Measurements from ENCODE around the gene ASAH2B. TPM values are rescaled to one million over a fixed set of nuclear protein-coding genes. Genes with fewer than 3 reads are reported as not detected.

Gene ASAH2B
- total RNA-seq, 1 donor from 2014 or later: 6.8 TPM

- DNase-seq: no peak
- TF ChIP-seq CTCF (IDR thresholded peaks at IDR 0.05; ENCODE audit: borderline replicate concordance): no peak
- intact Hi-C loops (cut with micrococcal nuclease): no loop called here
- Histone ChIP-seq H3K4me1 (no peaks in the 10 kb centered on the region), H3K9me3 (replicated peaks) (no peaks in the 10 kb centered on the region), H3K27ac (replicated peaks) (no peak overlapping the region), H3K36me3 (no peaks in the 10 kb centered on the region), H3K4me3 (no peak overlapping the region), H3K27me3 (ENCODE audit: low read depth) (peaks cover 8% of the 10 kb centered on the region)
Observed at GRCh38 chr10:50794490-50794889, 54.8 kb downstream of the ASAH2B start.

GRCh38 chr10:50796693-50797092 lies 57.0 kb downstream of the ASAH2B start:
- no peak for TF ChIP-seq CTCF (IDR thresholded peaks at IDR 0.05; ENCODE audit: borderline replicate concordance)
- Histone ChIP-seq H3K9me3 (replicated peaks) (no peaks in the 10 kb centered on the region), H3K36me3 (no peaks in the 10 kb centered on the region), H3K4me1 (no peaks in the 10 kb centered on the region), H3K4me3 (no peak overlapping the region), H3K27me3 (ENCODE audit: low read depth) (peaks cover 8% of the 10 kb centered on the region), H3K27ac (replicated peaks) (no peak overlapping the region)
- DNase-seq: no peak
- intact Hi-C loops (cut with micrococcal nuclease): no loop called here

- no peak overlapping the region for H3K27ac ChIP-seq (replicated peaks)
- no peak for DNase-seq
- peaks cover 6% of the 10 kb centered on the region for H3K27me3 ChIP-seq (ENCODE audit: low read depth)
- no peak overlapping the region for H3K4me3 ChIP-seq
- H3K9me3 ChIP-seq (replicated peaks): no peaks in the 10 kb centered on the region
- no peak for TF ChIP-seq CTCF (IDR thresholded peaks at IDR 0.05; ENCODE audit: borderline replicate concordance)
- H3K4me1 ChIP-seq: no peaks in the 10 kb centered on the region
- intact Hi-C loops (cut with micrococcal nuclease): no loop called here
- no peaks in the 10 kb centered on the region for H3K36me3 ChIP-seq
Observed at GRCh38 chr10:50798297-50798696, 58.6 kb downstream of the ASAH2B start.

GRCh38 chr10:50799595-50799994 lies 59.9 kb downstream of the ASAH2B start:
- Histone ChIP-seq H3K27me3 (ENCODE audit: low read depth) (no peaks in the 10 kb centered on the region), H3K27ac (replicated peaks) (no peak overlapping the region), H3K4me3 (no peak overlapping the region), H3K9me3 (replicated peaks) (no peaks in the 10 kb centered on the region), H3K36me3 (no peaks in the 10 kb centered on the region), H3K4me1 (no peaks in the 10 kb centered on the region)
- intact Hi-C loops (cut with micrococcal nuclease): no loop called here
- no peak for TF ChIP-seq CTCF (IDR thresholded peaks at IDR 0.05; ENCODE audit: borderline replicate concordance)
- DNase-seq: no peak

GRCh38 chr10:50805981-50806622 lies 66.4 kb downstream of the ASAH2B start:
- Histone ChIP-seq H3K27me3 (ENCODE audit: low read depth) (peaks cover 5% of the 10 kb centered on the region), H3K36me3 (no peaks in the 10 kb centered on the region), H3K27ac (replicated peaks) (no peak overlapping the region), H3K4me3 (no peak overlapping the region), H3K4me1 (no peaks in the 10 kb centered on the region), H3K9me3 (replicated peaks) (no peaks in the 10 kb centered on the region)
- no peak for DNase-seq
- intact Hi-C loops (cut with micrococcal nuclease): no loop called here
- no peak for TF ChIP-seq CTCF (IDR thresholded peaks at IDR 0.05; ENCODE audit: borderline replicate concordance)

Measured in left ventricle myocardium inferior (tissue), 1 donor.